Activated CD8-positive, alpha-beta memory T cell treated with anti-CD3 and anti-CD28 coated beads for 36 hours (primary cell): Measurements from ENCODE around the gene AGPAT2. TPM values are rescaled to one million over a fixed set of nuclear protein-coding genes. Genes with fewer than 3 reads are reported as not detected.

ENCODE experiments used
- CTCF ChIA-PET: fragments of 350-600 bp; sonication (Branson Sonifier 250); formaldehyde crosslinking; loops from one replicate; lab custom pipeline; 2021; ENCODE audit warnings: antibody characterized with exemption; lab: Charles Lee
- POLR2A ChIA-PET: fragments of 350-600 bp; sonication (Branson Sonifier 250); formaldehyde crosslinking; loops from one replicate; lab custom pipeline; 2021; ENCODE audit warnings: antibody characterized with exemption; lab: Charles Lee
- total RNA-seq, 2 experiments: library from RNA; stranded (reverse); gene quantifications; one replicate each; pipeline ENCODE4 v1.2.3, GENCODE V29; 2021

AGPAT2 gene
- 10 to 100 TPM; 16.2 to 18.5 TPM for total RNA-seq

- ChIA-PET POLR2A (interaction anchor here (0.7 to 3.8 kb wide), 2 partner anchors 40 to 245 kb away, joined by 5 to 16 read pairs; no protein-coding TSS in a partner anchor), CTCF (interaction anchor here (0.5 to 2.1 kb wide), 7 partner anchors 11 to 202 kb away, joined by 3 to 7 read pairs (median 3); no protein-coding TSS in a partner anchor)
Observed at GRCh38 chr9:136686794-136687711, at the start of gene AGPAT2. TSS of gene AGPAT2 (minus strand) at chr9:136687457. CDS start at chr9:136687357, 100 bp downstream.

GRCh38 chr9:136735812-136736480 lies 48.7 kb upstream of the AGPAT2 start:
- POLR2A ChIA-PET: no interaction called here
- CTCF ChIA-PET: interaction anchor here (1.3 to 2.2 kb wide), 2 partner anchors 8 to 20 kb away, joined by 3 to 8 read pairs; no protein-coding TSS in a partner anchor

- ChIA-PET POLR2A (no interaction called here), CTCF (interaction anchor here (1.3 kb wide), 1 partner anchor 19 kb away, joined by 3 read pairs; no protein-coding TSS in a partner anchor)
Observed at GRCh38 chr9:136734837-136735496, 47.7 kb upstream of the AGPAT2 start.

- POLR2A ChIA-PET: no interaction called here
- CTCF ChIA-PET: no interaction called here
Observed at GRCh38 chr9:136733611-136734010, 46.4 kb upstream of the AGPAT2 start.

- POLR2A ChIA-PET: interaction anchor here (0.6 to 0.7 kb wide), 2 partner anchors 65 to 186 kb away, joined by 4 to 15 read pairs; no protein-coding TSS in a partner anchor
- CTCF ChIA-PET: interaction anchor here (0.7 to 1.5 kb wide), 2 partner anchors 13 to 120 kb away, joined by 3 read pairs; partner anchors contain the start of gene MAMDC4
Observed at GRCh38 chr9:136732444-136733178, 45.4 kb upstream of the AGPAT2 start.

- ChIA-PET CTCF (interaction anchor here (0.9 to 2.3 kb wide), 5 partner anchors 9 to 63 kb away, joined by 3 to 8 read pairs (median 4); partner anchors contain the start of gene LCN8), POLR2A (interaction anchor here (0.8 kb wide), 1 partner anchor 693 kb away, joined by 3 read pairs; the partner anchor contains the start of genes EXD3 and NOXA1)
Observed at GRCh38 chr9:136729926-136730325, 42.7 kb upstream of the AGPAT2 start.

- POLR2A ChIA-PET: interaction anchor here (0.5 to 1.1 kb wide), 3 partner anchors 15 to 694 kb away, joined by 3 to 6 read pairs (median 3); partner anchors contain the start of genes EXD3 and NOXA1
- CTCF ChIA-PET: interaction anchor here (0.6 to 2.8 kb wide), 9 partner anchors 7 to 173 kb away, joined by 3 to 8 read pairs (median 3); partner anchors contain the start of gene LCN8
Observed at GRCh38 chr9:136729144-136729543, 41.9 kb upstream of the AGPAT2 start.

GRCh38 chr9:136728548-136729123 lies 41.4 kb upstream of the AGPAT2 start:
- CTCF ChIA-PET: interaction anchor here (0.9 to 2.8 kb wide), 7 partner anchors 8 to 173 kb away, joined by 3 to 8 read pairs (median 6); partner anchors contain the start of gene LCN8
- POLR2A ChIA-PET: interaction anchor here (0.5 to 2.4 kb wide), 10 partner anchors 15 to 263 kb away, joined by 3 to 16 read pairs (median 4); partner anchors contain the start of gene AGPAT2

- POLR2A ChIA-PET: interaction anchor here (0.6 to 2.4 kb wide), 9 partner anchors 14 to 263 kb away, joined by 3 to 16 read pairs (median 3); partner anchors contain the start of gene AGPAT2
- CTCF ChIA-PET: interaction anchor here (0.9 to 2.8 kb wide), 5 partner anchors 8 to 174 kb away, joined by 3 to 8 read pairs (median 8); partner anchors contain the start of gene LCN8
Observed at GRCh38 chr9:136728080-136728547, 40.9 kb upstream of the AGPAT2 start.

- CTCF ChIA-PET: interaction anchor here (0.6 to 2.8 kb wide), 8 partner anchors 10 to 249 kb away, joined by 3 to 8 read pairs (median 3); partner anchors contain the start of gene LCN15
- POLR2A ChIA-PET: interaction anchor here (0.6 to 2.4 kb wide), 8 partner anchors 10 to 360 kb away, joined by 3 to 16 read pairs (median 7); partner anchors contain the start of genes AGPAT2 and MAN1B1
Observed at GRCh38 chr9:136726631-136727191, 39.5 kb upstream of the AGPAT2 start.

GRCh38 chr9:136726118-136726517 lies 38.9 kb upstream of the AGPAT2 start:
- CTCF ChIA-PET: interaction anchor here (0.6 to 1.2 kb wide), 5 partner anchors 11 to 184 kb away, joined by 3 to 5 read pairs (median 3); no protein-coding TSS in a partner anchor
- POLR2A ChIA-PET: interaction anchor here (0.6 to 2.4 kb wide), 4 partner anchors 23 to 187 kb away, joined by 4 to 13 read pairs (median 10); no protein-coding TSS in a partner anchor

GRCh38 chr9:136725612-136726011 lies 38.4 kb upstream of the AGPAT2 start:
- ChIA-PET POLR2A (interaction anchor here (0.7 to 0.8 kb wide), 2 partner anchors 37 to 134 kb away, joined by 3 to 4 read pairs; no protein-coding TSS in a partner anchor), CTCF (interaction anchor here (0.6 to 1.0 kb wide), 4 partner anchors 10 to 184 kb away, joined by 3 to 5 read pairs (median 3); no protein-coding TSS in a partner anchor)

GRCh38 chr9:136724772-136725171 lies 37.5 kb upstream of the AGPAT2 start:
- CTCF ChIA-PET: no interaction called here
- POLR2A ChIA-PET: no interaction called here

- ChIA-PET POLR2A (interaction anchor here (0.6 kb wide), 1 partner anchor 111 kb away, joined by 9 read pairs; no protein-coding TSS in a partner anchor), CTCF (interaction anchor here (1.0 to 1.4 kb wide), 2 partner anchors 14 to 35 kb away, joined by 3 read pairs; no protein-coding TSS in a partner anchor)
Observed at GRCh38 chr9:136723989-136724388, 36.7 kb upstream of the AGPAT2 start.

GRCh38 chr9:136723362-136723976 lies 36.2 kb upstream of the AGPAT2 start:
- ChIA-PET CTCF (interaction anchor here (1.0 to 1.4 kb wide), 2 partner anchors 14 to 35 kb away, joined by 3 read pairs; no protein-coding TSS in a partner anchor), POLR2A (interaction anchor here (0.6 kb wide), 1 partner anchor 112 kb away, joined by 9 read pairs; no protein-coding TSS in a partner anchor)
